B cell (primary cell): ENCODE results near the gene LSMEM2.

Experiments used
- EZH2 ChIP-seq: IDR thresholded peaks from 2 replicates; pipeline ENCODE4 v1.6.1; 2012; ENCODE audit warnings: borderline replicate concordance, low read depth, mild to moderate bottlenecking, moderate library complexity, low read length; ENCODE audit not compliant: insufficient read depth, poor library complexity, severe bottlenecking
- TF ChIP-seq, protein P1 (sequence below): fragments of 200-600 bp; IDR thresholded peaks from one replicate; pipeline ENCODE4 v1.8.0; 2022; ENCODE audit warnings: antibody characterized with exemption, mild to moderate bottlenecking

DNA sequence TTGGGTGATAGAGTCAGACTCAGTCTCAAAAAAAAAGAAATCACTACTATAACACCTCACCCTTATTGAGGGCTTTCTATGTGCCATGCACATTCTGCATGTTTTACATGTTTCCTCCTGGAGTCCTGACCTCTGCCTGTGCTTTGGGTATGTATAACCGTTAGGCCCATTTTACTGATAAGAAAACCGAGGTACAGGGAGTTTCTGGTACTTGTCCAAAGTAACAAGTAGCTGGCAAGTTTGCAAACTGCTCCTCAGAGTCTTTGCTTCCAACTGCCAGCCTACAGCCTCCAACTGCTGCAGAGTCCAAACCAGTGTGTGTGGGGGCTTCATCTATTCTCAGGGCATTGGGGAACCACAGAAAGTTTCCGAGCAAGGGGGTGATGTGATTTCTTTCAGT is 46.6 kb upstream of the LSMEM2 start:
- TF ChIP-seq, protein P1, sequence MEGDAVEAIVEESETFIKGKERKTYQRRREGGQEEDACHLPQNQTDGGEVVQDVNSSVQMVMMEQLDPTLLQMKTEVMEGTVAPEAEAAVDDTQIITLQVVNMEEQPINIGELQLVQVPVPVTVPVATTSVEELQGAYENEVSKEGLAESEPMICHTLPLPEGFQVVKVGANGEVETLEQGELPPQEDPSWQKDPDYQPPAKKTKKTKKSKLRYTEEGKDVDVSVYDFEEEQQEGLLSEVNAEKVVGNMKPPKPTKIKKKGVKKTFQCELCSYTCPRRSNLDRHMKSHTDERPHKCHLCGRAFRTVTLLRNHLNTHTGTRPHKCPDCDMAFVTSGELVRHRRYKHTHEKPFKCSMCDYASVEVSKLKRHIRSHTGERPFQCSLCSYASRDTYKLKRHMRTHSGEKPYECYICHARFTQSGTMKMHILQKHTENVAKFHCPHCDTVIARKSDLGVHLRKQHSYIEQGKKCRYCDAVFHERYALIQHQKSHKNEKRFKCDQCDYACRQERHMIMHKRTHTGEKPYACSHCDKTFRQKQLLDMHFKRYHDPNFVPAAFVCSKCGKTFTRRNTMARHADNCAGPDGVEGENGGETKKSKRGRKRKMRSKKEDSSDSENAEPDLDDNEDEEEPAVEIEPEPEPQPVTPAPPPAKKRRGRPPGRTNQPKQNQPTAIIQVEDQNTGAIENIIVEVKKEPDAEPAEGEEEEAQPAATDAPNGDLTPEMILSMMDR: no peak
- no peak for TF ChIP-seq EZH2
